ENCODE data around the gene CLIP2. TPM values are rescaled to one million over a fixed set of nuclear protein-coding genes. Genes with fewer than 3 reads are reported as not detected.

The CLIP2 gene
- polyA plus RNA-seq, 1 donor from 2014 or later, result 25.7 TPM

DNA sequence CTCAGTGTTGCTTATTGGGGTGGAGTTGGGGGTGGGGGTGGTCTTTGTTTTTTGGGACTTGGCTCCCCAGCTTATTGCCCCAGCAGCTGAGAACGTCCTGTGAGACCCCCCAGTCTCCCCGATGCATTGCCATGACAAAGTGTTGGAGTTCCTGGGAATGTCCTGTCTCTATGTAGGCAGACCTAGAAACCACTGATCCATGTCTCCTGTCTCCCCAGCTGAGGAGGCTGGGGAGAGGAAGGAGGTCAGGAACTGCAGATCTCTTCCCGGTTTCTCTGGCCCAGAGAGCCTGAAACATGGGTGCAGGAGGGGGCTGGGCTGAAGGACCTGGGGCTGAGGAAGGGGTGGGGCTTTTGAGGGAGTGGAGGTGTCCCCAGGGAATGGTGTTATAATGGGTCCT lies 84.3 kb downstream of the CLIP2 start:
- Histone ChIP-seq H3K9ac (ENCODE audit: low read length) (no peak overlapping the region), H2AFZ (ENCODE audit: low read depth, low read length) (no peak overlapping the region), H4K20me1 (ENCODE audit: insufficient read depth) (no peaks in the 10 kb centered on the region), H3K36me3 (ENCODE audit: insufficient read depth, low read length) (peaks cover 9% of the 10 kb centered on the region), H3K4me2 (ENCODE audit: low read length) (no peak overlapping the region), H3K27me3 (ENCODE audit: insufficient read depth, low read depth, low read length) (no peaks in the 10 kb centered on the region), H3K9me2 (ENCODE audit: insufficient read depth, low read length) (no peaks in the 10 kb centered on the region), H3K79me2 (replicated peaks; ENCODE audit: insufficient read depth, low read length) (no peaks in the 10 kb centered on the region), H3F3A (ENCODE audit: insufficient read depth, low read length, poor library complexity, severe bottlenecking) (no peaks in the 10 kb centered on the region), H3K9me3 (ENCODE audit: low read length) (no peaks in the 10 kb centered on the region), H3K4me3 (ENCODE audit: low read length) (no peak overlapping the region), H3K27ac (ENCODE audit: low read length) (no peak overlapping the region)
- no peak for TF ChIP-seq POLR2AphosphoS5 (IDR thresholded peaks at IDR 0.05)
- TF ChIP-seq, protein P1, sequence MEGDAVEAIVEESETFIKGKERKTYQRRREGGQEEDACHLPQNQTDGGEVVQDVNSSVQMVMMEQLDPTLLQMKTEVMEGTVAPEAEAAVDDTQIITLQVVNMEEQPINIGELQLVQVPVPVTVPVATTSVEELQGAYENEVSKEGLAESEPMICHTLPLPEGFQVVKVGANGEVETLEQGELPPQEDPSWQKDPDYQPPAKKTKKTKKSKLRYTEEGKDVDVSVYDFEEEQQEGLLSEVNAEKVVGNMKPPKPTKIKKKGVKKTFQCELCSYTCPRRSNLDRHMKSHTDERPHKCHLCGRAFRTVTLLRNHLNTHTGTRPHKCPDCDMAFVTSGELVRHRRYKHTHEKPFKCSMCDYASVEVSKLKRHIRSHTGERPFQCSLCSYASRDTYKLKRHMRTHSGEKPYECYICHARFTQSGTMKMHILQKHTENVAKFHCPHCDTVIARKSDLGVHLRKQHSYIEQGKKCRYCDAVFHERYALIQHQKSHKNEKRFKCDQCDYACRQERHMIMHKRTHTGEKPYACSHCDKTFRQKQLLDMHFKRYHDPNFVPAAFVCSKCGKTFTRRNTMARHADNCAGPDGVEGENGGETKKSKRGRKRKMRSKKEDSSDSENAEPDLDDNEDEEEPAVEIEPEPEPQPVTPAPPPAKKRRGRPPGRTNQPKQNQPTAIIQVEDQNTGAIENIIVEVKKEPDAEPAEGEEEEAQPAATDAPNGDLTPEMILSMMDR (IDR thresholded peaks at IDR 0.05; ENCODE audit: poor library complexity, severe bottlenecking), result no peak

DNA sequence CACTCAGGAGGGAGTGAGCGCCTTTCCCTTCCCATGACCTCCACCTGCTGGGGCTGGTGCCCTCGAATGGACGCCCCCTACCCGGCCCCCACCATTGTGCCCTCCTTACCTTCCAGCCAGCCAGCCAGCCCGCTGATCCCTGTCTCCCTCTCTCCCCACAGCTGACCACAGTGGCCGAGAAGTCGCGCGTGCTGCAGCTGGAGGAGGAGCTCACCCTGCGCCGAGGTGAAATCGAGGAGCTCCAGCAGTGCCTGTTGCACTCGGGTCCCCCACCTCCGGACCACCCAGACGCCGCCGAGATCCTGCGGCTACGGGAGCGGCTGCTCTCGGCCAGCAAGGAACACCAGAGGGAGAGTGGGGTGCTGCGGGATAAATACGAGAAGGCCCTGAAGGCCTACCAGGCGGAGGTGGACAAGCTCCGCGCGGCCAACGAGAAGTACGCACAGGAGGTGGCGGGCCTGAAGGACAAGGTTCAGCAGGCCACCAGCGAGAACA lies 86.6 kb downstream of the CLIP2 start:
- Histone ChIP-seq H3K9me3 (ENCODE audit: low read length) (no peaks in the 10 kb centered on the region), H3K79me2 (replicated peaks; ENCODE audit: insufficient read depth, low read length) (no peaks in the 10 kb centered on the region), H3K9ac (ENCODE audit: low read length) (no peak overlapping the region), H3K9me2 (ENCODE audit: insufficient read depth, low read length) (no peaks in the 10 kb centered on the region), H3K27ac (ENCODE audit: low read length) (no peak overlapping the region), H3K4me2 (ENCODE audit: low read length) (no peak overlapping the region), H4K20me1 (ENCODE audit: insufficient read depth) (no peaks in the 10 kb centered on the region), H2AFZ (ENCODE audit: low read depth, low read length) (no peak overlapping the region), H3F3A (ENCODE audit: insufficient read depth, low read length, poor library complexity, severe bottlenecking) (no peaks in the 10 kb centered on the region), H3K27me3 (ENCODE audit: insufficient read depth, low read depth, low read length) (no peaks in the 10 kb centered on the region), H3K4me3 (ENCODE audit: low read length) (no peak overlapping the region), H3K36me3 (ENCODE audit: insufficient read depth, low read length) (peaks cover 9% of the 10 kb centered on the region)
- no peak for TF ChIP-seq EZH2 (IDR thresholded peaks at IDR 0.05; ENCODE audit: borderline replicate concordance, insufficient read depth, low read length, poor library complexity, severe bottlenecking)
- TF ChIP-seq TAF1 (IDR thresholded peaks at IDR 0.05; ENCODE audit: low read depth), result no peak
- TF ChIP-seq, protein P1 (IDR thresholded peaks at IDR 0.05; ENCODE audit: poor library complexity, severe bottlenecking), result no peak
- no peak for TF ChIP-seq EP300 (conservative IDR thresholded peaks at IDR 0.05; ENCODE audit: poor library complexity, severe bottlenecking)
- TF ChIP-seq, protein P2, sequence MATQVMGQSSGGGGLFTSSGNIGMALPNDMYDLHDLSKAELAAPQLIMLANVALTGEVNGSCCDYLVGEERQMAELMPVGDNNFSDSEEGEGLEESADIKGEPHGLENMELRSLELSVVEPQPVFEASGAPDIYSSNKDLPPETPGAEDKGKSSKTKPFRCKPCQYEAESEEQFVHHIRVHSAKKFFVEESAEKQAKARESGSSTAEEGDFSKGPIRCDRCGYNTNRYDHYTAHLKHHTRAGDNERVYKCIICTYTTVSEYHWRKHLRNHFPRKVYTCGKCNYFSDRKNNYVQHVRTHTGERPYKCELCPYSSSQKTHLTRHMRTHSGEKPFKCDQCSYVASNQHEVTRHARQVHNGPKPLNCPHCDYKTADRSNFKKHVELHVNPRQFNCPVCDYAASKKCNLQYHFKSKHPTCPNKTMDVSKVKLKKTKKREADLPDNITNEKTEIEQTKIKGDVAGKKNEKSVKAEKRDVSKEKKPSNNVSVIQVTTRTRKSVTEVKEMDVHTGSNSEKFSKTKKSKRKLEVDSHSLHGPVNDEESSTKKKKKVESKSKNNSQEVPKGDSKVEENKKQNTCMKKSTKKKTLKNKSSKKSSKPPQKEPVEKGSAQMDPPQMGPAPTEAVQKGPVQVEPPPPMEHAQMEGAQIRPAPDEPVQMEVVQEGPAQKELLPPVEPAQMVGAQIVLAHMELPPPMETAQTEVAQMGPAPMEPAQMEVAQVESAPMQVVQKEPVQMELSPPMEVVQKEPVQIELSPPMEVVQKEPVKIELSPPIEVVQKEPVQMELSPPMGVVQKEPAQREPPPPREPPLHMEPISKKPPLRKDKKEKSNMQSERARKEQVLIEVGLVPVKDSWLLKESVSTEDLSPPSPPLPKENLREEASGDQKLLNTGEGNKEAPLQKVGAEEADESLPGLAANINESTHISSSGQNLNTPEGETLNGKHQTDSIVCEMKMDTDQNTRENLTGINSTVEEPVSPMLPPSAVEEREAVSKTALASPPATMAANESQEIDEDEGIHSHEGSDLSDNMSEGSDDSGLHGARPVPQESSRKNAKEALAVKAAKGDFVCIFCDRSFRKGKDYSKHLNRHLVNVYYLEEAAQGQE (IDR thresholded peaks at IDR 0.05; ENCODE audit: borderline replicate concordance), result no peak
- TF ChIP-seq MXI1 (conservative IDR thresholded peaks at IDR 0.05; ENCODE audit: poor library complexity, severe bottlenecking), result no peak

Measured in neural cell (in vitro differentiated cells).